GM21447 (cell line): ENCODE data around the gene SALL4.
"Not testable (repeated sequence)": the region's sequence is repeated elsewhere in the genome, so short reads cannot be mapped to it uniquely, and the experiment has no call there.

ENCODE experiments used
- ATAC-seq: cut with Tn5 transposase; IDR thresholded peaks from one replicate; pipeline ENCODE4 v1.9.1; 2021; ENCODE audit not compliant: unreplicated experiment

SALL4 gene

GRCh38 chr20:51802170-51802751, at the start of gene SALL4:
SALL4 (minus strand) TSS chr20:51802521; CDS start chr20:51802408, 113 bp downstream.
- no peak for ATAC-seq

GRCh38 chr20:51848346-51848745, 46.0 kb upstream of the SALL4 start:
- ATAC-seq = no peak

GRCh38 chr20:51840865-51841264, 38.5 kb upstream of the SALL4 start:
- no peak for ATAC-seq

- ATAC-seq = no peak
Observed at GRCh38 chr20:51837876-51838420, 35.6 kb upstream of the SALL4 start.

- ATAC-seq = no peak
Observed at GRCh38 chr20:51837436-51837835, 35.1 kb upstream of the SALL4 start.

GRCh38 chr20:51833326-51833725, 31.0 kb upstream of the SALL4 start:
- ATAC-seq = no peak

GRCh38 chr20:51832276-51832675, 30.0 kb upstream of the SALL4 start:
- no peak for ATAC-seq

GRCh38 chr20:51831866-51832265, 29.5 kb upstream of the SALL4 start:
- no peak for ATAC-seq

GRCh38 chr20:51830538-51830937, 28.2 kb upstream of the SALL4 start:
- ATAC-seq = no peak

GRCh38 chr20:51828762-51829161, 26.4 kb upstream of the SALL4 start:
- ATAC-seq = no peak

GRCh38 chr20:51826372-51826771, 24.1 kb upstream of the SALL4 start:
- no peak for ATAC-seq

GRCh38 chr20:51818479-51819008, 16.2 kb upstream of the SALL4 start:
- ATAC-seq = no peak

GRCh38 chr20:51816856-51817255, 14.5 kb upstream of the SALL4 start:
- ATAC-seq = not testable (repeated sequence)

GRCh38 chr20:51815383-51816076, 13.2 kb upstream of the SALL4 start:
- no peak for ATAC-seq

GRCh38 chr20:51812861-51813260, 10.5 kb upstream of the SALL4 start:
- ATAC-seq = no peak

- no peak for ATAC-seq
Observed at GRCh38 chr20:51811514-51812128, 9.3 kb upstream of the SALL4 start.

- no peak for ATAC-seq
Observed at GRCh38 chr20:51811042-51811355, 8.7 kb upstream of the SALL4 start.

GRCh38 chr20:51810155-51811041, 8.1 kb upstream of the SALL4 start:
- ATAC-seq = no peak

GRCh38 chr20:51807720-51808250, 5.5 kb upstream of the SALL4 start:
- no peak for ATAC-seq

- ATAC-seq = no peak
Observed at GRCh38 chr20:51804754-51805153, 2.4 kb upstream of the SALL4 start.
